K562 (cell line): Measurements from ENCODE around the gene RIMBP3C.

Experiments used
- CTCF ChIP-seq, 3 experiments: IDR thresholded peaks in 2 of 3; conservative IDR thresholded peaks in 1 of 3; 2 replicates each; pipeline ENCODE4 v1.5.1; 2011 to 2012; ENCODE audit warnings: low read length in 3 of 3, mild to moderate bottlenecking in 3 of 3, control low read depth in 2 of 3, improper control_type of control experiment in 1 of 3, inconsistent platforms in 1 of 3, low read depth in 1 of 3, mixed read lengths in 1 of 3, moderate library complexity in 1 of 3; ENCODE audit not compliant: insufficient read depth in 2 of 3
- KLF10 ChIP-seq: fragments of 250-450 bp; sonication (Bioruptor Pico); IDR thresholded peaks from 2 replicates; pipeline ENCODE4 v1.6.1; 2021; ENCODE audit warnings: matching md5 sums
- MXI1 ChIP-seq: IDR thresholded peaks from 2 replicates; pipeline ENCODE4 v1.6.1; 2011; ENCODE audit warnings: low read depth, mild to moderate bottlenecking, improper control_type of control experiment, low read length
- NRF1 ChIP-seq, 2 experiments: fragments of 450-650 bp; IDR thresholded peaks in 1 of 2; conservative IDR thresholded peaks in 1 of 2; 2 replicates each; pipeline ENCODE4 v1.6.1; 2014; ENCODE audit warnings: mild to moderate bottlenecking in 2 of 2
- TCF3 ChIP-seq: sonication (generic); formaldehyde crosslinking; IDR thresholded peaks from 2 replicates; pipeline ENCODE4 v1.4.0; 2020; ENCODE audit warnings: mild to moderate bottlenecking, missing genetic modification reagents
- ZNF740 ChIP-seq, 3 experiments: fragments of 200-800 bp in 1 of 3; sonication (Bioruptor generic) in 1 of 3; sonication (generic) in 1 of 3; formaldehyde crosslinking in 1 of 3; IDR thresholded peaks; 2 replicates each; pipeline versions ENCODE4 v1.6.1 to v1.8.0; 2016 to 2022; ENCODE audit warnings: mild to moderate bottlenecking in 2 of 3, missing compliant biosample characterization in 2 of 3, missing genetic modification characterization in 2 of 3, missing genetic modification reagents in 1 of 3

- TF ChIP-seq MXI1 (no peak), ZNF740 (CRISPR knock-in tag; IDR thresholded peaks at IDR 0.05) (peak; percentile 50; the same call in 1 of the 2 replicates), ZNF740 (tag; IDR thresholded peaks at IDR 0.05) (no peak), CTCF (IDR thresholded peaks at IDR 0.05 in 2 of 3, conservative IDR thresholded peaks at IDR 0.05 in 1 of 3; ENCODE audit: insufficient read depth in 2 of 3, low read depth in 1 of 3, low read length in 3 of 3) (no peak), NRF1 (conservative IDR thresholded peaks at IDR 0.05 in 1 of 2, IDR thresholded peaks at IDR 0.05 in 1 of 2) (no peak), TCF3 (CRISPR knock-in tag) (no peak), KLF10 (CRISPR knock-in tag) (no peak)
Observed at GRCh38 chr22:21599053-21599893, 48.0 kb upstream of the RIMBP3C start.
